Measurements from ENCODE around the gene KAZN.

KAZN gene

GRCh38 chr1:14733779-14734140 is 135.3 kb downstream of the KAZN start:
- Histone ChIP-seq H3K4me3 (ENCODE audit: low read depth, low read length, poor library complexity, severe bottlenecking) (no peak overlapping the region), H3K36me3 (ENCODE audit: insufficient read depth, low read length) (no peaks in the 10 kb centered on the region), H3K27me3 (ENCODE audit: insufficient read depth, low read length) (no peaks in the 10 kb centered on the region), H3K4me2 (ENCODE audit: low read length) (no peak overlapping the region), H3K9me2 (ENCODE audit: low read depth, low read length) (no peaks in the 10 kb centered on the region), H3F3A (ENCODE audit: insufficient read depth, low read length) (no peaks in the 10 kb centered on the region), H3K79me2 (ENCODE audit: insufficient read depth, low read length) (no peaks in the 10 kb centered on the region), H3K9me3 (ENCODE audit: low read length) (no peaks in the 10 kb centered on the region), H4K20me1 (ENCODE audit: insufficient read depth, low read length) (no peaks in the 10 kb centered on the region), H3K27ac (ENCODE audit: low read depth, low read length, poor library complexity, severe bottlenecking) (no peak overlapping the region), H3K9ac (ENCODE audit: low read length) (no peak overlapping the region), H3K4me1 (ENCODE audit: insufficient read depth, low read length, severe bottlenecking) (no peaks in the 10 kb centered on the region), H2AFZ (ENCODE audit: low read length) (no peak overlapping the region)
- TF ChIP-seq EZH2 (IDR thresholded peaks at IDR 0.05; ENCODE audit: borderline replicate concordance, low read length): no peak
- TF ChIP-seq, protein P1, sequence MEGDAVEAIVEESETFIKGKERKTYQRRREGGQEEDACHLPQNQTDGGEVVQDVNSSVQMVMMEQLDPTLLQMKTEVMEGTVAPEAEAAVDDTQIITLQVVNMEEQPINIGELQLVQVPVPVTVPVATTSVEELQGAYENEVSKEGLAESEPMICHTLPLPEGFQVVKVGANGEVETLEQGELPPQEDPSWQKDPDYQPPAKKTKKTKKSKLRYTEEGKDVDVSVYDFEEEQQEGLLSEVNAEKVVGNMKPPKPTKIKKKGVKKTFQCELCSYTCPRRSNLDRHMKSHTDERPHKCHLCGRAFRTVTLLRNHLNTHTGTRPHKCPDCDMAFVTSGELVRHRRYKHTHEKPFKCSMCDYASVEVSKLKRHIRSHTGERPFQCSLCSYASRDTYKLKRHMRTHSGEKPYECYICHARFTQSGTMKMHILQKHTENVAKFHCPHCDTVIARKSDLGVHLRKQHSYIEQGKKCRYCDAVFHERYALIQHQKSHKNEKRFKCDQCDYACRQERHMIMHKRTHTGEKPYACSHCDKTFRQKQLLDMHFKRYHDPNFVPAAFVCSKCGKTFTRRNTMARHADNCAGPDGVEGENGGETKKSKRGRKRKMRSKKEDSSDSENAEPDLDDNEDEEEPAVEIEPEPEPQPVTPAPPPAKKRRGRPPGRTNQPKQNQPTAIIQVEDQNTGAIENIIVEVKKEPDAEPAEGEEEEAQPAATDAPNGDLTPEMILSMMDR (IDR thresholded peaks at IDR 0.05; ENCODE audit: low read length): no peak

DNA sequence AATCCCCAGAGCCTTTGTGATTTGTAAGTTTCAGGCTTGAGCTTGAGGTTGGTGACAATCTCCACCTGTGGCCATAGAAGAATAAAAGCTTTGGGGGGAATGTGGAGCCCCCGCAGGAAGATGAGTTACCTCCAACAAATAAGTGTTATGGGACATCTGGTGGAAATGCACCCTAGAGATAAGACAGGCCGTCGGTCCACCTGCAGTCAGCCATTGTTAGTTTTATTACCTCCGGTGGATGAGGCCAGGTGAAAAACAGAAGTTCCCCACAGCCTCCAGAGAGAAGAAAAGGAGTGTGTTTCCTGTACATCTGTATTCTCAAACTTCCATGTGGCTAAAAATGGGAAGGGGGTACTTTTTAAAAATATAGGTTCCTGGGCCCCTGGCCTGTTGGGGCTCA is 137.4 kb downstream of the KAZN start:
- H3K4me1 ChIP-seq (ENCODE audit: insufficient read depth, low read length, severe bottlenecking): peaks cover 9% of the 10 kb centered on the region
- H3K36me3 ChIP-seq (ENCODE audit: insufficient read depth, low read length): no peaks in the 10 kb centered on the region
- no peak overlapping the region for H2AFZ ChIP-seq (ENCODE audit: low read length)
- H3K79me2 ChIP-seq (ENCODE audit: insufficient read depth, low read length): no peaks in the 10 kb centered on the region
- no peak overlapping the region for H3K4me2 ChIP-seq (ENCODE audit: low read length)
- H3K27me3 ChIP-seq (ENCODE audit: insufficient read depth, low read length): no peaks in the 10 kb centered on the region
- TF ChIP-seq EZH2 (IDR thresholded peaks at IDR 0.05; ENCODE audit: borderline replicate concordance, low read length): no peak
- TF ChIP-seq, protein P1 (IDR thresholded peaks at IDR 0.05; ENCODE audit: low read length): no peak
- H4K20me1 ChIP-seq (ENCODE audit: insufficient read depth, low read length): no peaks in the 10 kb centered on the region
- H3K27ac ChIP-seq (ENCODE audit: low read depth, low read length, poor library complexity, severe bottlenecking): no peak overlapping the region
- H3K9me2 ChIP-seq (ENCODE audit: low read depth, low read length): no peaks in the 10 kb centered on the region
- no peak overlapping the region for H3K9ac ChIP-seq (ENCODE audit: low read length)
- H3F3A ChIP-seq (ENCODE audit: insufficient read depth, low read length): no peaks in the 10 kb centered on the region
- no peaks in the 10 kb centered on the region for H3K9me3 ChIP-seq (ENCODE audit: low read length)
- no peak overlapping the region for H3K4me3 ChIP-seq (ENCODE audit: low read depth, low read length, poor library complexity, severe bottlenecking)

GRCh38 chr1:14737561-14738094 is 139.1 kb downstream of the KAZN start:
- H3K36me3 ChIP-seq (ENCODE audit: insufficient read depth, low read length): no peaks in the 10 kb centered on the region
- H3K4me2 ChIP-seq (ENCODE audit: low read length): no peak overlapping the region
- H3K4me1 ChIP-seq (ENCODE audit: insufficient read depth, low read length, severe bottlenecking): peaks cover 9% of the 10 kb centered on the region
- TF ChIP-seq, protein P1 (IDR thresholded peaks at IDR 0.05; ENCODE audit: low read length): no peak
- no peak for TF ChIP-seq EZH2 (IDR thresholded peaks at IDR 0.05; ENCODE audit: borderline replicate concordance, low read length)
- no peaks in the 10 kb centered on the region for H4K20me1 ChIP-seq (ENCODE audit: insufficient read depth, low read length)
- H3K4me3 ChIP-seq (ENCODE audit: low read depth, low read length, poor library complexity, severe bottlenecking): no peak overlapping the region
- no peak overlapping the region for H2AFZ ChIP-seq (ENCODE audit: low read length)
- H3K79me2 ChIP-seq (ENCODE audit: insufficient read depth, low read length): no peaks in the 10 kb centered on the region
- no peaks in the 10 kb centered on the region for H3K27me3 ChIP-seq (ENCODE audit: insufficient read depth, low read length)
- H3F3A ChIP-seq (ENCODE audit: insufficient read depth, low read length): no peaks in the 10 kb centered on the region
- no peak overlapping the region for H3K9ac ChIP-seq (ENCODE audit: low read length)
- H3K27ac ChIP-seq (ENCODE audit: low read depth, low read length, poor library complexity, severe bottlenecking): no peak overlapping the region
- H3K9me3 ChIP-seq (ENCODE audit: low read length): no peaks in the 10 kb centered on the region
- H3K9me2 ChIP-seq (ENCODE audit: low read depth, low read length): no peaks in the 10 kb centered on the region
